Posterior vena cava (tissue), 2 donors: ENCODE measurements around the gene PPDPF. TPM values are rescaled to one million over a fixed set of nuclear protein-coding genes. Genes with fewer than 3 reads are reported as not detected.
A peak's percentile ranks its signal among the peaks of the same experiment; 100 is the strongest.

Experiments
- DNase-seq: peaks from one replicate; pipeline ENCODE4 v3.0.0-alpha.2; 2020; ENCODE audit warnings: low spot score
- intact Hi-C, 2 donors: fragments of 100-400 bp; cut with DNase I; formaldehyde crosslinking; loops; one replicate each; pipeline versions ENCODE4 v1.14.1 to v1.14.2; 2022 to 2023
- total RNA-seq, 2 donors: library from RNA; stranded (reverse); fragmentation: NEBNext Ultra II Directional; extraction: Animal tissue kit (Norgen Biotek cat#: 25700); gene quantifications; one replicate each; pipeline ENCODE4 v1.2.1, GENCODE V29; 2021
- donor health status: DM: yes; HTN: yes; CAD: no.
- donor health status: DM: yes; HTN: yes; CAD: no.

The PPDPF gene
- total RNA-seq, 2 donors from 2014 or later, result 172 to 331 TPM

- intact Hi-C loops, result loop anchor here in 1 of 2 donors (10.0 kb wide), 1 partner anchor 112 kb away; no protein-coding TSS in a partner anchor
- no peak for DNase-seq
Observed at GRCh38 chr20:63532449-63532971, 11.9 kb downstream of the PPDPF start.

DNA sequence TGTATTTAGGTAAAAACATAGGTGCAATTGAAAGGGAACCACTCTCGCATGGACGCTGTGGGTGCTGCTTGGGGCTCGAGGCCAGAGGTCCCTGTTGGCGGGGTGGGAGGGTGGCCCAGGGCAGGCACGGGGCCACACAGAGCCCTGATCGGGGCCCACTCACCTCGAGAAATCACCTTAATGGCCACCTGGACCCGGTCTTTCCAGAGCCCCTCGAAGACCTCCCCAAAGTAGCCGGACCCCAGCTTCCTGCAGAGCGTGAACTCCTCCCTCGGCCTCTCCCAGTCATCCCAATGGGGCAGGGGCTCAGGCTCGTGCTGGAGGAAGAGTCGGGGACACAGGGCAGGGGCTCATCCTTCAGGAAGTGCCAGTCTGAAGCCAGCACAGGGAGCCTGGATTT, 12.8 kb downstream of the PPDPF start:
- DNase-seq, result no peak
- intact Hi-C loops, result loop anchor here in 1 of 2 donors (10.0 kb wide), 1 partner anchor 111 kb away; no protein-coding TSS in a partner anchor

- intact Hi-C loops, result loop anchor here in 1 of 2 donors (10.0 kb wide), 1 partner anchor 111 kb away; no protein-coding TSS in a partner anchor
- DNase-seq, result no peak
Observed at GRCh38 chr20:63533871-63534393, 13.4 kb downstream of the PPDPF start.

GRCh38 chr20:63534427-63534830, 13.9 kb downstream of the PPDPF start:
- no peak for DNase-seq
- intact Hi-C loops, result loop anchor here in 1 of 2 donors (10.0 kb wide), 1 partner anchor 110 kb away; no protein-coding TSS in a partner anchor

DNA sequence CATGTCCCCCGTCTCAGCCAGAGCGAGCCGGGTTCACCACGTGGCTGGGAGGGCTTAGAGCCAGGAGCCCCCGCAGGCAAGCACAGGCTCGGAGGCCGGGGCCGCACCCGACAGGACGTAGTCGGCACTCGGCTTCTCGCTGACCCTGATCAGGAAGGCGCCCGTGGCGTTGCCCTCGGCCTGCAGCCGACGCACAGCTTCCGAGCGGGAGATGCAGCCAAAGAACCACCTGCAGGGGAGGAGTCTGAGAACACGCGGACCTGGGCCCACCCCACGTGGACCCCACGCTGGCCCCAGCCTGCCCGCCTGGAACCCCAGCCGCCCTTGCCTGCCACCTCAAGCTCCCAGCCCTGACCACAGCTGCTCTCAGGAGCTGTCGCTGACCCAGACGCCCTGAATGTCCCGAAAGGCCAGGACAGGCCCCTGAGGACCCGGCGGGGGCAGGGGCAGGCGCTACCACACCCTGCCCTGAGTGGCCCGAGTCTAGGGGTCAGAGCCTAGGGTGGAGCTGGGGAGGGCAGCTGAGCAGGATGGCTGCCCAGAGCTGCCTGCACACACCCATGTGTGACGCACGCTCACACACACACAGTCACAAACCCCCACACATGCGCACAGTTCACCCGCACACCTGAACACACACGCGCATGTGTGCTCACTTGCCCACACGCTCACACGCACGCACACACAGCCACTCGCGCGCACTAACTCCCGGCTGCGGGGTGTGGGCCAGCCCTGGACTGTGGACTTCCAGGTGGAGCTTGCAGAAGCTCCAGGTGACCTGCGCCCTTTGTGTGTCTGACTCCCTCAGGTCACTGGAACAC, 14.5 kb downstream of the PPDPF start:
- intact Hi-C loops, result loop anchor here in 1 of 2 donors (5.0 to 10.0 kb wide), 2 partner anchors 110 to 437 kb away; no protein-coding TSS in a partner anchor
- DNase-seq, result peak; percentile 84

GRCh38 chr20:63536241-63536977, 15.8 kb downstream of the PPDPF start:
- DNase-seq, result no peak
- intact Hi-C loops, result loop anchor here in 1 of 2 donors (5.0 to 10.0 kb wide), 2 partner anchors 108 to 436 kb away; no protein-coding TSS in a partner anchor

GRCh38 chr20:63536997-63537524, 16.5 kb downstream of the PPDPF start, which contains the start of gene PTK6:
Gene PTK6, minus strand, starts transcription at chr20:63537376. Its CDS starts 62 bp downstream, at chr20:63537314.
- intact Hi-C loops, result loop anchor here in 1 of 2 donors (5.0 to 10.0 kb wide), 2 partner anchors 108 to 435 kb away; no protein-coding TSS in a partner anchor

DNA sequence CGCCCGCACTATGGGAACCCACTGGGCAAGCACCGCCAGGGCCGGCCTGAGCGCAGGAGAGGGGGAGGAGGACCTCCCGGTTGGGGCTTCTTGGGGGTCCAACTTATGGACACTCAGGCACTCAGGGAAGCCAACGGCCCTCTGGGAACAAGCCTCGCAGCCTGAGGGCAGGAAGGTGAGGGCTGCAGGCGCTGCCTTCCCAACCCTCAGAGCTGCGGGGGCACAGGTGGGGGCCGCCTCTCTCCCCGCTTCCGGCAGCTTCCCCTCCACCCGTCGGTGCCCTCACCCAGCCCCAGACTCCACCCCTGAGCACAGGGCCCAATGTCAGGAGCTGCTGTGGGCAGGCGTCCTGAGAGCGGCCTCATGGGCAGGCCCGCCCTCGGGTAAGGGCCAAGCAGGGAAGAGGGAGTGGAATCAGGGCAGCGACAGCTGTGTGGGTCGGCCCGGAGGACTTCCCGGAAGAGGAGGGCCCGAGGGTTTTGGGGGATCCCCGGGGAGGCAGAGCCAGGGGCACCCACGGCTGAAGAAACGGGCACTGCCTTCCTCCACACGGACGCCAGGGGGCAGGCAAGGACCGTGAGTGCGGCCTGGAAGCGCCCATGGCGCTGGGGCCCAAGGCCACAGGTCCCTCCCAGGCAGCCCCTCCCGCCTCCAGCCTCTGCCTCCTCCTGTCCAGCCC, 17.1 kb downstream of the PPDPF start:
- intact Hi-C loops, result loop anchor here in 1 of 2 donors (5.0 to 10.0 kb wide), 2 partner anchors 107 to 435 kb away; no protein-coding TSS in a partner anchor
- peak; percentile 96 for DNase-seq

More at GRCh38 chr20:63536997-63537524, 16.5 kb downstream of the PPDPF start, which contains the start of gene PTK6:
- peak; percentile 87 for DNase-seq

DNA sequence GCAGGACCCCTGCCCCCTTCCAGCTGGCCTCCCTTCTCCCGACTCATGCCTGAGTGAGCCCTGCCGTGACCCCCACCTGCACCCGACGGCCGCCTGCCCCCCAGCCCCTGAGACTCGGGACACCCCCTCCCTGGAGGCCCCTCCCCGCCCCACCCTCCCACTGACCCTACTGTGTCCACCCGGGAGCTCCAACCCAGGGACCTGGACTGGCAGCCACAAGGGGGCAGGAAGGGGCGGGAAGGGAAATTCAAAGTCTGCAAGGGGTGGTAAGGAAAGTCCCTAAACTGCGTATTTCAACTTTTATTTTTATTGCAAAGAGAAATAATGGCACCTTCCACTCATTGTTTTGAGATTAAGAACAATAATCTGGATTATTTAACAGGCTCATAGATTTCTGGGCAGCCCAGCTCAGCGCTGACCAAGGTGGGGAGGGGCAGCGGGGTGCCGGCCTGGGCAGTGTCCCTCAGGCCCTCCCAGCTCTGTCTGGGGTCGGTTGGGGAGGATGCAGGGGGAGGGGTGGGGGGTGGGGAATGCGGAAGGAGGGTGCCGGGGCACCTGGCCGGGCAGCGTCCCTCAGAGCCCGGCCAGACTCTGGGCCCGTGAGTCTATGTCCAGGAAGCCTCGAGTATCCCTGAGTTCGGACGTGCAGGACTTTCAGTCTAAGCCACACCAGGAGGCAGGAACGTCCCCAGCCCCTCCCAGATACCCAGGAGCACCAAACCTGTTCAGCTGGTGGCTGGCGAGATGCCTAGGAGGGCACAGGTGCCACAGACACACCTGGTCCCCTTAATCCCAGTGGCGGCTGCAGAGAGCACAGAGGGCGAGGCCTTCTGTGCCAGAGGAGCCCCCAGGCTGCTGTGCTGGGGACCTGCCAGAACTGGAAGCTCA, 17.9 kb downstream of the PPDPF start:
- DNase-seq, result no peak
- intact Hi-C loops, result loop anchor here in 1 of 2 donors (5.0 to 10.0 kb wide), 2 partner anchors 106 to 434 kb away; no protein-coding TSS in a partner anchor

- intact Hi-C loops, result loop anchor here in 1 of 2 donors (5.0 to 10.0 kb wide), 2 partner anchors 106 to 433 kb away; no protein-coding TSS in a partner anchor
- DNase-seq, result no peak
Observed at GRCh38 chr20:63539092-63539430, 18.5 kb downstream of the PPDPF start.

GRCh38 chr20:63539441-63540370, 19.1 kb downstream of the PPDPF start:
- intact Hi-C loops, result loop anchor here in 1 of 2 donors (5.0 to 10.0 kb wide), 2 partner anchors 105 to 433 kb away; no protein-coding TSS in a partner anchor
- no peak for DNase-seq

DNA sequence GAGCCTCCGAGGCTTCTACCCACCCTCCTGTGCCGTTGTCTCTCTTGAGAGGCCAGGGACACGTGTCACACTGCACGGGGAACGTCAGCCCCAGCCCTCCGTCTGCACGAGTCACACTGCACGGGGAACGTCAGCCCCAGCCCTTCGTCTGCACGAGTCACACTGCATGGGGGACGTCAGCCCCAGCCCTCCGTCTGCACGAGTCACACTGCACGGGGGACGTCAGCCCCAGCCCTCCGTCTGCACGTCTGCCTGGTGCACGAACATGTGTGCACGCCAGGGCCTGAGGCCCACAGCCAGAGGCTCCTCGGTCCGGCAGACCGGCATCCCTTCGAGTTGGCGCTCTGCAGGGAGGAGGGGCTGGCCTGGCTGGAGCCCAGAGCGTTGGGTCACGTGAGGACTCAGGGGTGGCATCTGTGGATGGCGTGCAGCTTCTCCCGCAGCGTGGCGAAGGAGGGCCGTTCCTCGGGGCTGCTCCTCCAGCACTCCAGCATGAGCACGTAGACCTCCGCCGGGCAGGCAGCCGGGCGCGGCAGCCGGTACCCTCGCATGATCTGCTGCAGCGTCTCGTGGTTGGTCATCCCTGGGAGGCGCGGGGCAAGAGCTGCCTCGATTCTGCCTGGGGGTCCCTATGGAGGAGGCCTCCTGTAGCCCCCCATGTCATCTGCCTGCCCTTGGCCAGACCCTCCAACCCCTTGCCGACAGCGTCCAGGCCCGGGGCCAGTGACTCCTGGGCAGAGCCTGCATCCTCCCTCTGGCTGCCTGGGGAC, 20.0 kb downstream of the PPDPF start:
- intact Hi-C loops, result no loop called here

GRCh38 chr20:63541371-63541770, 20.8 kb downstream of the PPDPF start:
- DNase-seq, result no peak
- intact Hi-C loops, result no loop called here

More for the DNA sequence above, 20.0 kb downstream of the PPDPF start:
- DNase-seq, result no peak

DNA sequence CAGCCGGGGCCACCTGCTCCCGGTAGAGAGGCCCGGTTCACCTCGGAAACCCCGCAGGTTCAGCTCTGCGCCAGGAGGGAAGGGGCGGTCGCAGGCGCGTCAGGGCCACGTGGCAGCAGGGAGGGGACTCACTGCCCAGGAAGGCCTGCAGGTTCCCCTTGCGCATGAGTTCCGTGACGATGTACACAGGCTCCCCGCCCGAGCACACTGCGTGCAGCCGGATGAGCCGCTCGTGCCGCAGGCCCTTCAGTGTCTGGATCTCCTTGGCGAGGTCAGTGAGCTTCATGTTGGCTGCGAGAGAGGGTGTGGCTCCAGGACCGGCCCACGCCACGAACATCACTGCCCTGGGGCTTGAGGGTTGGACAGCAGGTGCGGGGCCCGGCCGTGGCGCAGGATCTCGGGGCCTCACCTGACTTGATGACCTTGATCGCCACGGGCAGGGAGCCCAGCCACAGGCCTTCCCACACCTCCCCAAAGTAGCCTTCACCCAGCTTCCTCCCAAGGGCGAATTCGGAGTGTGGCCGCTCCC, 21.5 kb downstream of the PPDPF start:
- DNase-seq, result no peak
- intact Hi-C loops, result no loop called here

- DNase-seq, result no peak
- intact Hi-C loops, result no loop called here
Observed at GRCh38 chr20:63542696-63543095, 22.1 kb downstream of the PPDPF start.
